HepG2 (cell line): ENCODE measurements around the gene TAF6. TPM values are rescaled to one million over a fixed set of nuclear protein-coding genes. Genes with fewer than 3 reads are reported as not detected.

Source experiments
- FOXM1 ChIP-seq: sonication (generic); formaldehyde crosslinking; IDR thresholded peaks from 2 replicates; pipeline ENCODE4 v1.5.0; 2020; ENCODE audit warnings: missing genetic modification reagents
- JARID2 ChIP-seq: sonication (generic); formaldehyde crosslinking; IDR thresholded peaks from 2 replicates; pipeline ENCODE4 v1.8.1; 2023; ENCODE audit warnings: missing genetic modification reagents, inconsistent platforms; ENCODE audit not compliant: insufficient replicate concordance
- KLF16 ChIP-seq, 2 experiments: sonication (generic) in 1 of 2; formaldehyde crosslinking in 1 of 2; IDR thresholded peaks; 2 replicates each; pipeline versions ENCODE4 v1.6.1 to v1.8.0; 2016 to 2023; ENCODE audit warnings: missing genetic modification reagents in 2 of 2, missing compliant biosample characterization in 1 of 2
- NFRKB ChIP-seq: fragments of 450-650 bp; IDR thresholded peaks from 2 replicates; pipeline ENCODE4 v1.6.1; 2017
- PAWR ChIP-seq: sonication (generic); formaldehyde crosslinking; IDR thresholded peaks from 2 replicates; pipeline ENCODE4 v1.4.0; 2020; ENCODE audit warnings: missing genetic modification reagents, mild to moderate bottlenecking, borderline replicate concordance
- SOX6 ChIP-seq, 2 experiments: fragments of 450-650 bp in 1 of 2; sonication (generic) in 1 of 2; formaldehyde crosslinking in 1 of 2; IDR thresholded peaks; 2 replicates each; pipeline versions ENCODE4 v1.4.0 to v1.6.1; 2017 to 2020; ENCODE audit warnings: antibody characterized with exemption in 1 of 2, mild to moderate bottlenecking in 1 of 2, missing genetic modification reagents in 1 of 2
- SP4 ChIP-seq: sonication (generic); formaldehyde crosslinking; IDR thresholded peaks from 2 replicates; pipeline ENCODE4 v1.8.1; 2023; ENCODE audit warnings: mild to moderate bottlenecking, missing genetic modification reagents
- XBP1 ChIP-seq: sonication (generic); formaldehyde crosslinking; IDR thresholded peaks from 2 replicates; pipeline ENCODE4 v1.5.0; 2020; ENCODE audit warnings: missing genetic modification reagents
- ZNF276 ChIP-seq: sonication (generic); formaldehyde crosslinking; IDR thresholded peaks from 2 replicates; pipeline ENCODE4 v1.4.0; 2020; ENCODE audit warnings: mild to moderate bottlenecking, low read depth, missing genetic modification reagents
- ZNF354B ChIP-seq: sonication (generic); formaldehyde crosslinking; IDR thresholded peaks from 2 replicates; pipeline ENCODE4 v1.8.0; 2022; ENCODE audit warnings: mild to moderate bottlenecking, missing genetic modification reagents
- ZNF430 ChIP-seq: sonication (generic); formaldehyde crosslinking; IDR thresholded peaks from 2 replicates; pipeline ENCODE4 v1.9.0; 2021; ENCODE audit warnings: mild to moderate bottlenecking, missing genetic modification reagents
- polyA plus RNA-seq, 8 experiments: library from polyadenylated mRNA; depleted of rRNA in 3 of 8; stranded (reverse) in 7 of 8; unstranded in 1 of 8; fragments of >200 nt; fragmentation: Illumina TruSeq in 4 of 8; extraction: Trizol in 4 of 8; gene quantifications; 2 replicates each; pipeline versions ENCODE4 v1.2.1 to v1.2.3, GENCODE V29; 2011 to 2016; ENCODE audit warnings: low read depth in 4 of 8, missing spikeins in 1 of 8, mixed read lengths in 1 of 8; ENCODE audit not compliant: insufficient read depth in 1 of 8
- total RNA-seq, 5 experiments: library from RNA; depleted of rRNA; stranded (reverse); fragments of >200 nt; fragmentation: Illumina TruSeq; extraction: Trizol; gene quantifications; 2 replicates each; pipeline ENCODE4 v1.2.3, GENCODE V29; 2016; ENCODE audit warnings: low read depth in 1 of 5
- TF ChIP-seq, protein P1 (sequence below): sonication (generic); formaldehyde crosslinking; conservative IDR thresholded peaks from 2 replicates; pipeline ENCODE4 v1.4.0; 2020; ENCODE audit warnings: mild to moderate bottlenecking, missing genetic modification reagents, moderate library complexity
- TF ChIP-seq, protein P2 (sequence below): sonication (generic); formaldehyde crosslinking; IDR thresholded peaks from 2 replicates; pipeline ENCODE4 v1.4.0; 2020; ENCODE audit warnings: missing genetic modification reagents
- TF ChIP-seq, protein P3 (sequence below): sonication (generic); formaldehyde crosslinking; IDR thresholded peaks from 2 replicates; pipeline ENCODE4 v1.5.0; 2020; ENCODE audit warnings: mild to moderate bottlenecking, missing genetic modification reagents
- TF ChIP-seq, protein P4 (sequence below): sonication (generic); IDR thresholded peaks from 2 replicates; pipeline ENCODE4 v1.6.1; 2016; ENCODE audit warnings: low read depth, borderline replicate concordance

TAF6 gene
- total and polyA plus RNA-seq, 2 of the 13 experiments (the other 11 are each of a cell fraction or from before 2014, with no cell fraction given), result 12.9 to 18.8 TPM

DNA sequence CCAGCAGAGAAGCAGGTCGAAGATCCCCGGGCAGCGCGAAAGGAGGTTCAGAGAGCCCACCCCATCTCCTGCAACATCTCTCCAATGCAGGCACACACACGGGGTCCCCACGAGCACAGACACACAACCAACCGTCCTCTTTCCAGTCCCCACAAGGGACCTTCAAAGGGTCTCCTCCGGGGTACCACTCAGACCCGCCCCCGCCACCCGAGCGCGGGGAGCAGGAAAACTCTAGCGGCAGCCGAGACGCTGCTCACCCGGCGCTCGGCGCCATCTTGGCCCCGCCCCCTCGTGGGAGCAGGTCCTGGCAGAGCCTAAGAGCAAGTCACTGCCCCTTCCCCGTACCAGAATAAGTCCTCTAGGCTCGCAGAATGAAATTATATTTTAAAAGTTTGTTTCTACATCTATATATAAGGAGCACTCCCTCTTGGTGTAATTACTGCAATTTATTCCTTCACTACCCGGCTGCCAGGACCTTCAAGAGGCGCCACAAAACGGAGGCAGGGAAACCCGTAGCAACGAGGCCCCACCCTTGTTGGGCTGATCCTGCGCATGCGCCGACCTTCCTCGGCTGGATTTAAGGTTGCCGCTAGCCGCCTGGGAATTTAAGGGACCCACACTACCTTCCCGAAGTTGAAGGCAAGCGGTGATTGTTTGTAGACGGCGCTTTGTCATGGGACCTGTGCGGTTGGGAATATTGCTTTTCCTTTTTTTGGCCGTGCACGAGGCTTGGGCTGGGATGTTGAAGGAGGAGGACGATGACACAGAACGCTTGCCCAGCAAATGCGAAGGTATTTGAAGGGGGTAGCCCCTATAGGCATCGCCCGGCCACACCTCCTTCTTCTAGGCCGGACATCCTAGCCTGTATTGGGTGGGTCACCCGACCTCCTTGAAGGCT lies at the start of gene TAF6, which contains the start of gene CNPY4 (continued):
- TF ChIP-seq, protein P1, sequence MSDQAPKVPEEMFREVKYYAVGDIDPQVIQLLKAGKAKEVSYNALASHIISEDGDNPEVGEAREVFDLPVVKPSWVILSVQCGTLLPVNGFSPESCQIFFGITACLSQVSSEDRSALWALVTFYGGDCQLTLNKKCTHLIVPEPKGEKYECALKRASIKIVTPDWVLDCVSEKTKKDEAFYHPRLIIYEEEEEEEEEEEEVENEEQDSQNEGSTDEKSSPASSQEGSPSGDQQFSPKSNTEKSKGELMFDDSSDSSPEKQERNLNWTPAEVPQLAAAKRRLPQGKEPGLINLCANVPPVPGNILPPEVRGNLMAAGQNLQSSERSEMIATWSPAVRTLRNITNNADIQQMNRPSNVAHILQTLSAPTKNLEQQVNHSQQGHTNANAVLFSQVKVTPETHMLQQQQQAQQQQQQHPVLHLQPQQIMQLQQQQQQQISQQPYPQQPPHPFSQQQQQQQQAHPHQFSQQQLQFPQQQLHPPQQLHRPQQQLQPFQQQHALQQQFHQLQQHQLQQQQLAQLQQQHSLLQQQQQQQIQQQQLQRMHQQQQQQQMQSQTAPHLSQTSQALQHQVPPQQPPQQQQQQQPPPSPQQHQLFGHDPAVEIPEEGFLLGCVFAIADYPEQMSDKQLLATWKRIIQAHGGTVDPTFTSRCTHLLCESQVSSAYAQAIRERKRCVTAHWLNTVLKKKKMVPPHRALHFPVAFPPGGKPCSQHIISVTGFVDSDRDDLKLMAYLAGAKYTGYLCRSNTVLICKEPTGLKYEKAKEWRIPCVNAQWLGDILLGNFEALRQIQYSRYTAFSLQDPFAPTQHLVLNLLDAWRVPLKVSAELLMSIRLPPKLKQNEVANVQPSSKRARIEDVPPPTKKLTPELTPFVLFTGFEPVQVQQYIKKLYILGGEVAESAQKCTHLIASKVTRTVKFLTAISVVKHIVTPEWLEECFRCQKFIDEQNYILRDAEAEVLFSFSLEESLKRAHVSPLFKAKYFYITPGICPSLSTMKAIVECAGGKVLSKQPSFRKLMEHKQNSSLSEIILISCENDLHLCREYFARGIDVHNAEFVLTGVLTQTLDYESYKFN (CRISPR knock-in tag), result no peak
- no peak; the same call in 1 of the 2 replicates for TF ChIP-seq SP4 (CRISPR knock-in tag)
- 0 out of 2 replicates have a peak, but pooled peaks have one; percentile 34 for TF ChIP-seq XBP1 (CRISPR knock-in tag)
- TF ChIP-seq JARID2 (CRISPR knock-in tag), result no peak
- TF ChIP-seq NFRKB, result no peak
- peak; percentile 52; the same call in 1 of the 2 replicates for TF ChIP-seq ZNF430
- no peak for TF ChIP-seq FOXM1 (CRISPR knock-in tag)
- no peak for TF ChIP-seq SOX6 (IDR thresholded peaks at IDR 0.05)
- TF ChIP-seq SOX6 (CRISPR knock-in tag; IDR thresholded peaks at IDR 0.05), result no peak
- TF ChIP-seq PAWR (CRISPR knock-in tag), result no peak
- TF ChIP-seq, protein P2, sequence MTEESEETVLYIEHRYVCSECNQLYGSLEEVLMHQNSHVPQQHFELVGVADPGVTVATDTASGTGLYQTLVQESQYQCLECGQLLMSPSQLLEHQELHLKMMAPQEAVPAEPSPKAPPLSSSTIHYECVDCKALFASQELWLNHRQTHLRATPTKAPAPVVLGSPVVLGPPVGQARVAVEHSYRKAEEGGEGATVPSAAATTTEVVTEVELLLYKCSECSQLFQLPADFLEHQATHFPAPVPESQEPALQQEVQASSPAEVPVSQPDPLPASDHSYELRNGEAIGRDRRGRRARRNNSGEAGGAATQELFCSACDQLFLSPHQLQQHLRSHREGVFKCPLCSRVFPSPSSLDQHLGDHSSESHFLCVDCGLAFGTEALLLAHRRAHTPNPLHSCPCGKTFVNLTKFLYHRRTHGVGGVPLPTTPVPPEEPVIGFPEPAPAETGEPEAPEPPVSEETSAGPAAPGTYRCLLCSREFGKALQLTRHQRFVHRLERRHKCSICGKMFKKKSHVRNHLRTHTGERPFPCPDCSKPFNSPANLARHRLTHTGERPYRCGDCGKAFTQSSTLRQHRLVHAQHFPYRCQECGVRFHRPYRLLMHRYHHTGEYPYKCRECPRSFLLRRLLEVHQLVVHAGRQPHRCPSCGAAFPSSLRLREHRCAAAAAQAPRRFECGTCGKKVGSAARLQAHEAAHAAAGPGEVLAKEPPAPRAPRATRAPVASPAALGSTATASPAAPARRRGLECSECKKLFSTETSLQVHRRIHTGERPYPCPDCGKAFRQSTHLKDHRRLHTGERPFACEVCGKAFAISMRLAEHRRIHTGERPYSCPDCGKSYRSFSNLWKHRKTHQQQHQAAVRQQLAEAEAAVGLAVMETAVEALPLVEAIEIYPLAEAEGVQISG, result peak; percentile 73
- peak; percentile 100 for TF ChIP-seq ZNF276
- TF ChIP-seq, protein P3, sequence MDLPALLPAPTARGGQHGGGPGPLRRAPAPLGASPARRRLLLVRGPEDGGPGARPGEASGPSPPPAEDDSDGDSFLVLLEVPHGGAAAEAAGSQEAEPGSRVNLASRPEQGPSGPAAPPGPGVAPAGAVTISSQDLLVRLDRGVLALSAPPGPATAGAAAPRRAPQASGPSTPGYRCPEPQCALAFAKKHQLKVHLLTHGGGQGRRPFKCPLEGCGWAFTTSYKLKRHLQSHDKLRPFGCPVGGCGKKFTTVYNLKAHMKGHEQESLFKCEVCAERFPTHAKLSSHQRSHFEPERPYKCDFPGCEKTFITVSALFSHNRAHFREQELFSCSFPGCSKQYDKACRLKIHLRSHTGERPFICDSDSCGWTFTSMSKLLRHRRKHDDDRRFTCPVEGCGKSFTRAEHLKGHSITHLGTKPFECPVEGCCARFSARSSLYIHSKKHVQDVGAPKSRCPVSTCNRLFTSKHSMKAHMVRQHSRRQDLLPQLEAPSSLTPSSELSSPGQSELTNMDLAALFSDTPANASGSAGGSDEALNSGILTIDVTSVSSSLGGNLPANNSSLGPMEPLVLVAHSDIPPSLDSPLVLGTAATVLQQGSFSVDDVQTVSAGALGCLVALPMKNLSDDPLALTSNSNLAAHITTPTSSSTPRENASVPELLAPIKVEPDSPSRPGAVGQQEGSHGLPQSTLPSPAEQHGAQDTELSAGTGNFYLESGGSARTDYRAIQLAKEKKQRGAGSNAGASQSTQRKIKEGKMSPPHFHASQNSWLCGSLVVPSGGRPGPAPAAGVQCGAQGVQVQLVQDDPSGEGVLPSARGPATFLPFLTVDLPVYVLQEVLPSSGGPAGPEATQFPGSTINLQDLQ (CRISPR knock-in tag), result no peak
- no peak for TF ChIP-seq ZNF354B (CRISPR knock-in tag)
- peak in 1 of 2 experiments; percentile 97; a peak in 2 of 4 replicates for TF ChIP-seq KLF16 (CRISPR knock-in tag; IDR thresholded peaks at IDR 0.05)
- TF ChIP-seq, protein P4, sequence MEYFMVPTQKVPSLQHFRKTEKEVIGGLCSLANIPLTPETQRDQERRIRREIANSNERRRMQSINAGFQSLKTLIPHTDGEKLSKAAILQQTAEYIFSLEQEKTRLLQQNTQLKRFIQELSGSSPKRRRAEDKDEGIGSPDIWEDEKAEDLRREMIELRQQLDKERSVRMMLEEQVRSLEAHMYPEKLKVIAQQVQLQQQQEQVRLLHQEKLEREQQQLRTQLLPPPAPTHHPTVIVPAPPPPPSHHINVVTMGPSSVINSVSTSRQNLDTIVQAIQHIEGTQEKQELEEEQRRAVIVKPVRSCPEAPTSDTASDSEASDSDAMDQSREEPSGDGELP, result no peak
